Duodenal mucosa (tissue), 2 donors: ENCODE results near the gene PPEF1.

Experiments
- H3K27ac ChIP-seq: one replicate; pipeline ENCODE4 v1.7.0; 2013; ENCODE audit warnings: low read depth, low read length
- H3K27me3 ChIP-seq, 2 donors: one replicate each; pipeline ENCODE4 v1.7.0; 2013; ENCODE audit warnings: low read length in 2 of 2, control low read depth in 1 of 2; ENCODE audit not compliant: insufficient read depth in 2 of 2, control insufficient read depth in 1 of 2
- H3K36me3 ChIP-seq, 2 donors: one replicate each; pipeline ENCODE4 v1.7.0; 2013; ENCODE audit warnings: low read length in 2 of 2, control low read depth in 1 of 2; ENCODE audit not compliant: insufficient read depth in 2 of 2, control insufficient read depth in 1 of 2
- H3K4me1 ChIP-seq, 2 donors: one replicate each; pipeline ENCODE4 v1.7.0; 2013; ENCODE audit warnings: low read length in 2 of 2, control low read depth in 1 of 2; ENCODE audit not compliant: insufficient read depth in 2 of 2, control insufficient read depth in 1 of 2
- H3K4me3 ChIP-seq, 2 donors: one replicate each; pipeline ENCODE4 v1.7.0; 2013; ENCODE audit warnings: low read length in 2 of 2, low read depth in 1 of 2
- H3K9ac ChIP-seq, 2 donors: one replicate each; pipeline ENCODE4 v1.7.0; 2013; ENCODE audit warnings: low read length in 2 of 2, low read depth in 1 of 2
- H3K9me3 ChIP-seq, 2 donors: one replicate each; pipeline ENCODE4 v1.7.0; 2013; ENCODE audit warnings: low read length in 2 of 2, control low read depth in 1 of 2; ENCODE audit not compliant: control insufficient read depth in 1 of 2

Gene PPEF1

GRCh38 chrX:18701621-18702361 is 5.7 kb upstream of the PPEF1 start:
- H3K9me3 ChIP-seq = no peaks in the 10 kb centered on the region
- no peak overlapping the region for H3K4me3 ChIP-seq
- H3K9ac ChIP-seq = no peak overlapping the region
- no peaks in the 10 kb centered on the region for H3K36me3 ChIP-seq
- no peaks in the 10 kb centered on the region for H3K4me1 ChIP-seq
- no peaks in the 10 kb centered on the region for H3K27me3 ChIP-seq
- no peak overlapping the region for H3K27ac ChIP-seq

DNA sequence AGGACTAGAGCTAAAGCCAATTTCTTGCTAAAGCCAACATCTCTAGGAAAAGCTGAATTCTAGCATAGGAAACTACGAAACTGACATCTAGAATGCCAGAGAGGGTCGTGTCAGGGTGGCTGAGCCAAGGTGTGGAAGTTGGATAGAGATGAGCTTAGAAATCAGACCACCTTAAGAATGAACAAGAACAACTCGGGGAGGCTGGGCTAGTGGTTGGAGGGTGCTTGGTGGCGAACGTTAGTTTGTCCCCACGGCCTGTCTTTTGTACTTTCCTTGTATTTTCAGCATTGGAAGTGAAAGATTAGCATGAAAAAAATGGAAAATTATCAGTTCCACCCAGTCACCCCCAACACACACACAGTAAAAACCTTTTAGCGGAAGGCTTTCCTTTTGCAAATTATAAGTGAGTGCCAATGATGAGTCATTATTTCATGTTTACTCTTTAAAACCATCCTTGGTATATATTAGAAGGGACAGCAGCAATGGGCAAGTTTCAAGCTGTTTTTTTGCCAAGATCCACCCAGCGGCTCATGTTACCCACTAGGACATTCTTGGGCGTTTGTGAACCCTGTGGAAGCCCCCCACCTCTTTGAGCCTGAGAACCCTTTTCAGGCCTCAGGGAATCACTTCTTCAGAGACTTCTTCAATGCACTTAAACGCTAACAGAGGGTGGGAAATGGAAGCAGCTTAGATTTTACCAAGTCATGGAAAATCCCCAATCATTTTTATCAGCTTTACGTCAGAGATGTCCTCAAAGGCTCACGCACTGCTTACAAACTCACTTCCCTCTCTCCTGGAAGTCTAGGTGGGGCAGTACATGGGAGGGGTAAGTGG is 4.9 kb upstream of the PPEF1 start:
- no peak overlapping the region for H3K4me3 ChIP-seq
- no peaks in the 10 kb centered on the region for H3K4me1 ChIP-seq
- no peaks in the 10 kb centered on the region for H3K9me3 ChIP-seq
- no peak overlapping the region for H3K27ac ChIP-seq
- no peaks in the 10 kb centered on the region for H3K36me3 ChIP-seq
- H3K27me3 ChIP-seq = no peaks in the 10 kb centered on the region
- H3K9ac ChIP-seq = no peak overlapping the region

DNA sequence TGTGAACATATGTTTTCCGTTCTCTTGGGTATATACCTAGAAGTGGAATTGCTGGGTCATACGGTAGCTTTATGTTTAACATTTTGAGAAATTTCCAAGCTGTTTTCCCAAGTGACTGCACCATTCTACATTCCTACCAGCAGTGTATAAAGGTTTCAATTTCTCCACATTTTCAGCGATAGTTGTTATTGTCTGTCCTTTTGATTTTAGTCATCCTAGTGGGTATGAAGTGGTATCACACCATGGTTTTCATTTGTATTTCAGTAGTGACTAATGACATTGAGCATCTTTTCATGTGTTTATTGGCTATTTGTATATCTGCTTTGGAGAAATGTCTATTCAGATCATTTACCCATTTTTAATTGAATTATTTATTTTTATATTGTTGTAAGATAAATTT is 2.4 kb downstream of the PPEF1 start:
- Histone ChIP-seq H3K9me3 (no peaks in the 10 kb centered on the region), H3K27me3 (no peaks in the 10 kb centered on the region), H3K27ac (no peak overlapping the region), H3K36me3 (no peaks in the 10 kb centered on the region), H3K9ac (no peak overlapping the region), H3K4me3 (no peak overlapping the region), H3K4me1 (no peaks in the 10 kb centered on the region)

GRCh38 chrX:18714910-18715309 is 7.5 kb downstream of the PPEF1 start:
- H3K36me3 ChIP-seq = no peaks in the 10 kb centered on the region

GRCh38 chrX:18719852-18720251 is 12.4 kb downstream of the PPEF1 start:
- Histone ChIP-seq H3K36me3 (no peaks in the 10 kb centered on the region), H3K9me3 (no peaks in the 10 kb centered on the region)

More at GRCh38 chrX:18714910-18715309, 7.5 kb downstream of the PPEF1 start:
- Histone ChIP-seq H3K9ac (no peak overlapping the region), H3K4me1 (no peaks in the 10 kb centered on the region), H3K4me3 (no peak overlapping the region), H3K27ac (no peak overlapping the region), H3K9me3 (no peaks in the 10 kb centered on the region), H3K27me3 (no peaks in the 10 kb centered on the region)

GRCh38 chrX:18721683-18722499 is 14.4 kb downstream of the PPEF1 start:
- Histone ChIP-seq H3K9me3 (no peaks in the 10 kb centered on the region), H3K36me3 (no peaks in the 10 kb centered on the region), H3K27me3 (no peaks in the 10 kb centered on the region), H3K27ac (no peak overlapping the region), H3K4me3 (no peak overlapping the region), H3K9ac (no peak overlapping the region), H3K4me1 (no peaks in the 10 kb centered on the region)

More at GRCh38 chrX:18719852-18720251, 12.4 kb downstream of the PPEF1 start:
- Histone ChIP-seq H3K9ac (no peak overlapping the region), H3K27me3 (no peaks in the 10 kb centered on the region), H3K27ac (no peak overlapping the region), H3K4me3 (no peak overlapping the region), H3K4me1 (no peaks in the 10 kb centered on the region)

- H3K4me3 ChIP-seq = no peak overlapping the region
- no peak overlapping the region for H3K9ac ChIP-seq
- H3K27me3 ChIP-seq = no peaks in the 10 kb centered on the region
- H3K9me3 ChIP-seq = no peaks in the 10 kb centered on the region
- no peaks in the 10 kb centered on the region for H3K4me1 ChIP-seq
- H3K27ac ChIP-seq = no peak overlapping the region
- H3K36me3 ChIP-seq = no peaks in the 10 kb centered on the region
Observed at GRCh38 chrX:18722500-18723071, 15.1 kb downstream of the PPEF1 start.

DNA sequence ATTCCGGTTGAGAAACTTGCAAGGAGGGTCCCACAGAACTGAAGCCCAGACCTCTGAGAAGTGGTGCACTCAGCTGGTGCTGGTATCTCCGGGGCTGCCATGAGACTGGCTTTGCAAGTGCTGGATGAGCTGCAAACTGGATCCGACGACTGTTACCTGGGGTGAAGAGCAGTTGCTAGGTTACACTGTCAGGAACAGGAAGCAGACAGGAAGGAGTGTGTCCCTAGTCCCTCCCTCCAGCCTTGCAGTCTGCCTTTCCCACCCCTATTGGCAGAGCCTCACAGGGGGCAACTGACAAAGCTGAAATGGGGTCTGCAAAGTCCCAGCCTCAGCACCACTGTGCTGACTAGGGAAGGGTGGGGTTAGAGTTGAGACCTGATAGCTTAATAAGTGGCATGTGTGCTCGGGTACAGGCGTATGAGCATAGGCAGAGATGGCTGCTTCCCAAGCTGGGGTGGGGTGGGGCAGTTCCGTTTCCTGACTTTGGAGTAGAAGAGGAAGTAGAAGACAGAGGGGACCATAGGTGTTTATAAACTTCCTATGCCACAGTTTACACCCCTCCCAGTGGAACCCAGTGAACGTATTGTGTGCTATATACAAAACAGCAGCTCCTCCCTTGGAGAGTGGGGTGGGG is 18.0 kb downstream of the PPEF1 start:
- Histone ChIP-seq H3K4me3 (no peak overlapping the region), H3K9ac (no peak overlapping the region), H3K9me3 (no peaks in the 10 kb centered on the region), H3K27ac (no peak overlapping the region), H3K27me3 (no peaks in the 10 kb centered on the region), H3K4me1 (no peaks in the 10 kb centered on the region), H3K36me3 (no peaks in the 10 kb centered on the region)

DNA sequence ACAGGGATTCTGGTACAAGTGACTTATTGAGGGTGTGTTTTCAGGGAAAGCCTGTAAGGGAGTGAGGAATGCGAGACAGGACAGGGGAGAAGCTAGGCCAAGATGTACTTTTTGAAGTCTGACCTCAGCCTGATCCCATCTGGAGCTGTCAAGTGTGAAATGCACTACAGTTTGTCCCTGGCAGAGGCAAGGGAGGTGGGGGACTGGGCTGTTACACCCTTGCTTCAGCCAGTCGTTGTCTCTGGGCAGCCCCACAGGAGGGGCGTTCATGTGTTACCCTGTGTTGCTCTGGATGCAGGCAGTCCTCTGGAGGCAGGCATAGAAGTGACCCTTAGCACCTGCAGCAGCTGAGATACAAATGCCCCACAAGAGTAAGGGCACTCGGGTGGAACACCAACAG is 25.8 kb downstream of the PPEF1 start:
- no peaks in the 10 kb centered on the region for H3K9me3 ChIP-seq
- H3K27ac ChIP-seq = no peak overlapping the region
- no peaks in the 10 kb centered on the region for H3K36me3 ChIP-seq
- no peak overlapping the region for H3K9ac ChIP-seq
- H3K4me3 ChIP-seq = no peak overlapping the region
- no peaks in the 10 kb centered on the region for H3K4me1 ChIP-seq
- no peaks in the 10 kb centered on the region for H3K27me3 ChIP-seq
